DOHH2 (cell line): ENCODE measurements around the gene BAX.
A peak's percentile ranks its signal among the peaks of the same experiment; 100 is the strongest.
"Not testable (repeated sequence)": the region's sequence is repeated elsewhere in the genome, so short reads cannot be mapped to it uniquely, and the experiment has no call there.

Experiments
- H3F3A ChIP-seq: fragments of 200-600 bp; sonication (generic), shearing (Covaris generic); 2 replicates; pipeline ENCODE4 v1.6.0; 2016; ENCODE audit warnings: antibody characterized with exemption, mild to moderate bottlenecking; ENCODE audit not compliant: control insufficient read depth, insufficient read depth
- H3K27ac ChIP-seq: fragments of 200-600 bp; sonication (generic); 2 replicates; pipeline ENCODE4 v1.5.1; 2014; ENCODE audit warnings: low read depth, mild to moderate bottlenecking, low read length, moderate library complexity
- H3K27me3 ChIP-seq: fragments of 200-600 bp; sonication (generic); 2 replicates; pipeline ENCODE4 v1.6.1; 2014; ENCODE audit warnings: mild to moderate bottlenecking, low read length, mixed read lengths; ENCODE audit not compliant: control insufficient read depth
- H3K36me3 ChIP-seq: fragments of 200-600 bp; sonication (generic); 2 replicates; pipeline ENCODE4 v1.6.1; 2014; ENCODE audit warnings: mild to moderate bottlenecking, low read length, moderate library complexity, mixed read lengths; ENCODE audit not compliant: control insufficient read depth
- H3K4me1 ChIP-seq: fragments of 200-600 bp; sonication (generic); 2 replicates; pipeline ENCODE4 v1.6.1; 2014; ENCODE audit warnings: mild to moderate bottlenecking, low read length, mixed read lengths; ENCODE audit not compliant: control insufficient read depth
- H3K4me2 ChIP-seq: fragments of 200-600 bp; sonication (generic); 2 replicates; pipeline ENCODE4 v1.6.0; 2014; ENCODE audit warnings: mild to moderate bottlenecking, low read length, moderate library complexity
- H3K4me3 ChIP-seq: fragments of 200-600 bp; sonication (generic); 2 replicates; pipeline ENCODE4 v1.5.1; 2014; ENCODE audit warnings: mild to moderate bottlenecking, low read length, mixed read lengths
- H3K79me2 ChIP-seq: fragments of 200-600 bp; sonication (generic); 2 replicates; pipeline ENCODE4 v1.6.1; 2014; ENCODE audit warnings: mild to moderate bottlenecking, low read length, mixed read lengths; ENCODE audit not compliant: control insufficient read depth
- H3K9me2 ChIP-seq: fragments of 200-600 bp; sonication (generic); replicated peaks from 2 replicates; pipeline ENCODE4 v1.6.1; 2014; ENCODE audit warnings: mild to moderate bottlenecking, low read length, mixed read lengths; ENCODE audit not compliant: control insufficient read depth
- H3K9me3 ChIP-seq: fragments of 200-600 bp; sonication (generic); 2 replicates; pipeline ENCODE4 v1.6.1; 2014; ENCODE audit warnings: antibody characterized with exemption, low read length, mixed read lengths; ENCODE audit not compliant: control insufficient read depth, insufficient read depth
- H4K20me1 ChIP-seq: fragments of 200-600 bp; sonication (generic); 2 replicates; pipeline ENCODE4 v1.6.0; 2014; ENCODE audit warnings: low read depth, mild to moderate bottlenecking, antibody characterized with exemption, low read length, moderate library complexity; ENCODE audit not compliant: control insufficient read depth, insufficient read depth
- EZH2phosphoT487 ChIP-seq: fragments of 200-600 bp; sonication (generic); IDR thresholded peaks from 2 replicates; pipeline ENCODE4 v1.6.1; 2017; ENCODE audit warnings: borderline replicate concordance, mild to moderate bottlenecking, antibody characterized with exemption, low read length, moderate library complexity, mixed read lengths
- TF ChIP-seq, protein P1 (sequence below): fragments of 200-600 bp; sonication (generic); IDR thresholded peaks from one replicate; pipeline ENCODE4 v1.5.1; 2014; ENCODE audit warnings: antibody characterized with exemption, mild to moderate bottlenecking, low read depth, low read length; ENCODE audit not compliant: poor library complexity, severe bottlenecking

Gene BAX

GRCh38 chr19:48907671-48908070 is 47.0 kb upstream of the BAX start:
- Histone ChIP-seq H3K27me3 (no peaks in the 10 kb centered on the region), H3K4me3 (no peak overlapping the region), H4K20me1 (no peaks in the 10 kb centered on the region)

GRCh38 chr19:48909424-48910077 is 45.1 kb upstream of the BAX start:
- Histone ChIP-seq H3K4me1 (peaks cover 42% of the 10 kb centered on the region), H3K4me3 (peak overlapping the region; percentile 36), H3K36me3 (peaks cover 69% of the 10 kb centered on the region), H3K4me2 (peak overlapping the region; percentile 67), H3K27ac (peak overlapping the region; percentile 72)
- H3K9me3 ChIP-seq, H3K27me3 ChIP-seq, H3F3A ChIP-seq, H3K79me2 ChIP-seq, H4K20me1 ChIP-seq, H3K9me2 ChIP-seq: not testable (repeated sequence)

More at GRCh38 chr19:48907671-48908070, 47.0 kb upstream of the BAX start:
- Histone ChIP-seq H3K27ac (no peak overlapping the region), H3K9me2 (no peaks in the 10 kb centered on the region), H3K79me2 (peaks cover 7% of the 10 kb centered on the region), H3K4me1 (peaks cover 42% of the 10 kb centered on the region), H3K9me3 (no peaks in the 10 kb centered on the region), H3F3A (0 out of 2 replicates have a peak, but pooled peaks cover 7% of the 10 kb centered on the region), H3K4me2 (no peak overlapping the region), H3K36me3 (peaks cover 57% of the 10 kb centered on the region)
- TF ChIP-seq, protein P1, sequence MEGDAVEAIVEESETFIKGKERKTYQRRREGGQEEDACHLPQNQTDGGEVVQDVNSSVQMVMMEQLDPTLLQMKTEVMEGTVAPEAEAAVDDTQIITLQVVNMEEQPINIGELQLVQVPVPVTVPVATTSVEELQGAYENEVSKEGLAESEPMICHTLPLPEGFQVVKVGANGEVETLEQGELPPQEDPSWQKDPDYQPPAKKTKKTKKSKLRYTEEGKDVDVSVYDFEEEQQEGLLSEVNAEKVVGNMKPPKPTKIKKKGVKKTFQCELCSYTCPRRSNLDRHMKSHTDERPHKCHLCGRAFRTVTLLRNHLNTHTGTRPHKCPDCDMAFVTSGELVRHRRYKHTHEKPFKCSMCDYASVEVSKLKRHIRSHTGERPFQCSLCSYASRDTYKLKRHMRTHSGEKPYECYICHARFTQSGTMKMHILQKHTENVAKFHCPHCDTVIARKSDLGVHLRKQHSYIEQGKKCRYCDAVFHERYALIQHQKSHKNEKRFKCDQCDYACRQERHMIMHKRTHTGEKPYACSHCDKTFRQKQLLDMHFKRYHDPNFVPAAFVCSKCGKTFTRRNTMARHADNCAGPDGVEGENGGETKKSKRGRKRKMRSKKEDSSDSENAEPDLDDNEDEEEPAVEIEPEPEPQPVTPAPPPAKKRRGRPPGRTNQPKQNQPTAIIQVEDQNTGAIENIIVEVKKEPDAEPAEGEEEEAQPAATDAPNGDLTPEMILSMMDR: no peak
- TF ChIP-seq EZH2phosphoT487: no peak

GRCh38 chr19:48910803-48911202 is 43.9 kb upstream of the BAX start:
- no peaks in the 10 kb centered on the region for H3K9me3 ChIP-seq
- TF ChIP-seq EZH2phosphoT487: no peak
- peaks cover 61% of the 10 kb centered on the region for H3K36me3 ChIP-seq

DNA sequence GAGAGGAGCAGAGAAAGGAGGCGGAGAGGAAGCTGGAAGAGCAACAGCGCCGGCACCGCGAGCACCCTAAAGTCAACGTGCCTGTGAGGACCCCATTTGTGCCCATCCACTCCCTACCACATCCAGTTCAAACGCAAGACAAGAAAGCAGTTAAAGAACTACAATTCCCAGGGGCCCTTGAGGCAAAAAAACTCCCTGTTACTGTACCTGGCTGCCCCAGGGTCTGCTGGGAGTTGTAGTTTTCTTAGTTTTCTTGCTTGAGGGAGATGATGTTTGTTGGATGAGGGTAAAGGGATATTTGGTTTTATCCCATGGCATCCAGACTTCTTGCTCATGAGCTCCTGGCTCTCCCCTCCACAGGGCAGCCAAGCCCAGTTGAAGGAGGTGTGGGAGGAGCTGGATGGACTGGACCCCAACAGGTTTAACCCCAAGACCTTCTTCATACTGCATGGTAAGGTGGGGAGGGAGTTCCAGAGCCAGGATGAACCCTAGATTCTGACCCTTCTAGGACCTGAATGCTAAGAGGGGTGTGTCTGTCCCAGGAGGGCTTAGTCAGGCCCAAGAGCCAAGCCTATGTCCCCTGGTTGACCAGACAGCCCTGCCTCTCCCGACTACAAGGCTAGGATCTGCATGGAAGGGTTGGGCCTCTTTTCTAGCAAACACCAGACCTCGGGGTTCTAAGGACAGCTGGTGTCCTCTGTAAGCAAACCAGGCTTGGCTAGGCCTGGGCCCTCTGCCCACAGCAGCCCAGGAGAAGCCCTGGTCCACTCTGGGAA is 41.4 kb upstream of the BAX start:
- Histone ChIP-seq H4K20me1 (no peaks in the 10 kb centered on the region), H3K27me3 (no peaks in the 10 kb centered on the region), H3K79me2 (peaks cover 5% of the 10 kb centered on the region), H3F3A (peaks cover 11% of the 10 kb centered on the region; the same call in 1 of the 2 replicates), H3K27ac (no peak overlapping the region), H3K4me1 (peaks cover 53% of the 10 kb centered on the region), H3K36me3 (peaks cover 58% of the 10 kb centered on the region), H3K9me2 (no peaks in the 10 kb centered on the region), H3K9me3 (no peaks in the 10 kb centered on the region), H3K4me3 (no peak overlapping the region), H3K4me2 (no peak overlapping the region)
- TF ChIP-seq EZH2phosphoT487: no peak
- TF ChIP-seq, protein P1: no peak

More at GRCh38 chr19:48910803-48911202, 43.9 kb upstream of the BAX start:
- Histone ChIP-seq H3K79me2 (peaks cover 5% of the 10 kb centered on the region), H4K20me1 (no peaks in the 10 kb centered on the region), H3K4me3 (no peak overlapping the region), H3K27ac (peak overlapping the region; percentile 28), H3F3A (peaks cover 10% of the 10 kb centered on the region; the same call in 1 of the 2 replicates), H3K9me2 (no peaks in the 10 kb centered on the region), H3K27me3 (no peaks in the 10 kb centered on the region), H3K4me2 (0 out of 2 replicates have a peak overlapping the region, but pooled peaks have one; percentile 67), H3K4me1 (peaks cover 42% of the 10 kb centered on the region)
